ENCODE data around the gene PKDREJ. TPM values are rescaled to one million over a fixed set of nuclear protein-coding genes. Genes with fewer than 3 reads are reported as not detected.

The PKDREJ gene
- total and polyA plus RNA-seq, 2 experiments from 2014 or later, result not detected

- TF ChIP-seq ZNF462 (CRISPR knock-in tag; IDR thresholded peaks at IDR 0.05) (no peak), JUNB (IDR thresholded peaks at IDR 0.05; ENCODE audit: unreplicated experiment) (no peak), STAT1 (IDR thresholded peaks at IDR 0.05; ENCODE audit: unreplicated experiment) (no peak), CTCF (conservative IDR thresholded peaks at IDR 0.05; ENCODE audit: low read depth in 2 of 2) (no peak), ZNF331 (CRISPR knock-in tag; IDR thresholded peaks at IDR 0.05; ENCODE audit: low read depth) (no peak)
Measured at GRCh38 chr22:46237453-46238124, 25.6 kb downstream of the PKDREJ start (continued).

GRCh38 chr22:46234969-46235368 lies 28.2 kb downstream of the PKDREJ start:
- Mint-ChIP-seq H3K36me3 (ENCODE audit: low read depth) (no peaks in the 10 kb centered on the region; the same call in 2 of the 3 replicates), H3K27me3 (ENCODE audit: insufficient read depth, low read depth, poor library complexity) (peaks cover 9% of the 10 kb centered on the region), H3K27ac (no peak overlapping the region), H3K4me1 (no peaks in the 10 kb centered on the region), H3K9me3 (no peaks in the 10 kb centered on the region; the same call in 2 of the 3 replicates), H3K4me3 (no peak overlapping the region)
- no peaks in the 10 kb centered on the region for H3K27me3 ChIP-seq (ENCODE audit: insufficient read depth)
- H4K20me1 ChIP-seq (replicated peaks; ENCODE audit: insufficient read depth), result no peaks in the 10 kb centered on the region
- H3F3A ChIP-seq (replicated peaks; ENCODE audit: low read depth), result no peaks in the 10 kb centered on the region
- H2AFZ ChIP-seq, result no peak overlapping the region
- H3K27ac ChIP-seq (ENCODE audit: low read depth), result no peak overlapping the region
- no peak overlapping the region for H3K4me3 ChIP-seq
- H3K9me2 ChIP-seq (ENCODE audit: insufficient read depth), result no peaks in the 10 kb centered on the region
- H3K4me2 ChIP-seq, result no peak overlapping the region
- no peaks in the 10 kb centered on the region for H3K36me3 ChIP-seq (ENCODE audit: insufficient read depth)
- ATAC-seq (no peak), DNase-seq (ENCODE audit: low spot score) (no peak)
- no peak for TF ChIP-seq EZH2 (IDR thresholded peaks at IDR 0.05; ENCODE audit: low read depth, unreplicated experiment)
- no peaks in the 10 kb centered on the region for H3K79me2 ChIP-seq (replicated peaks; ENCODE audit: insufficient read depth)
- H3K4me1 ChIP-seq (ENCODE audit: insufficient read depth), result no peaks in the 10 kb centered on the region

Data from GM23338 (cell line).